RWPE2 (cell line): ENCODE data around the gene KCTD1.

Experiments
- ATAC-seq: fragments of 200-7000 bp; cut with Tn5 transposase; 3 replicates; pipeline ENCODE4 v1.9.1; 2021; ENCODE audit warnings: low read depth
- DNase-seq: peaks from one replicate; pipeline ENCODE4 v3.0.0-alpha.2; 2020; ENCODE audit warnings: low spot score
- H3K27ac ChIP-seq: fragments of 450-650 bp; 2 replicates; pipeline ENCODE4 v1.5.1; 2017; ENCODE audit warnings: mild to moderate bottlenecking; ENCODE audit not compliant: poor library complexity, severe bottlenecking
- H3K27me3 ChIP-seq: fragments of 250-450 bp; sonication (Bioruptor Pico); 2 replicates; pipeline ENCODE4 v1.5.1; 2021; ENCODE audit warnings: mild to moderate bottlenecking, moderate library complexity; ENCODE audit not compliant: insufficient read depth, poor library complexity, severe bottlenecking
- H3K36me3 ChIP-seq: fragments of 250-450 bp; sonication (Bioruptor Pico); 2 replicates; pipeline ENCODE4 v1.5.1; 2020; ENCODE audit warnings: low read depth, mild to moderate bottlenecking, moderate library complexity
- H3K4me1 ChIP-seq: fragments of 250-450 bp; sonication (Bioruptor Pico); 2 replicates; pipeline ENCODE4 v1.5.1; 2021; ENCODE audit warnings: mild to moderate bottlenecking, moderate library complexity; ENCODE audit not compliant: insufficient read depth, poor library complexity, severe bottlenecking
- H3K4me3 ChIP-seq: fragments of 250-450 bp; sonication (Bioruptor Pico); 2 replicates; pipeline ENCODE4 v1.5.1; 2021; ENCODE audit warnings: mild to moderate bottlenecking, moderate library complexity; ENCODE audit not compliant: severe bottlenecking
- H3K9me3 ChIP-seq: fragments of 250-450 bp; sonication (Bioruptor Pico); 2 replicates; pipeline ENCODE4 v1.5.1; 2021; ENCODE audit warnings: mild to moderate bottlenecking, moderate library complexity; ENCODE audit not compliant: severe bottlenecking
- TF ChIP-seq, protein P1 (sequence below): fragments of 450-650 bp; IDR thresholded peaks from one replicate; pipeline ENCODE4 v1.5.1; 2017; ENCODE audit warnings: mild to moderate bottlenecking, moderate library complexity; ENCODE audit not compliant: poor library complexity, severe bottlenecking

The KCTD1 gene

DNA sequence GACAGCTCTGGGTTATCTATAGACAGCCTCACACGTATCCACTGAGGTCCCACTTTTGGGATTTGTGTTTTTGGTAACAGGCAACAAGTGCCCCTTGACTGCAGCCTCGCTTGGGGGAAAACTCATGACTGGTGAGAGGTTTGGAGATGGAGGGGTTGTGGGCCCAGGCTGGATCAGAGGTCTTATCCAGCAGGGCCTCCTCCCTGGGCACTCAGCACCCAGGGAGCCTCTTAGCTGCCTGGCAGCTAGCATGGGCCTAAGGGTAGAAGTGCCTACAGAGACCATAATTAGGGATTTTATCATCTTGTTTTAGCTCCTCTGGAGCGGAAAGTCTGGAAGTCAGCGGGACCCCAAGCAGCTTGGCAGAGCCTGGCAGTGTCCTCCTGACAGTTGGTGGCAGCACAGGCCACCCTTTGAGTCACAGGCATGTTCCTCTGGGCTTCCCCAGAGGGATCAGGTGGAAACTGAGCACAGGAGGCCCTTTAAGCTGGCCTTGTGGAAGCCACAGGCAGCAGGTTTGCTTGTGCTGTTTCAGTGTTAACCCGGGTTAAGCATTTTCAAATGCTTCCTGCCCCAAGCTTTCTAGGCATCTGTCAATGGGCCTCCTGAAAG lies 143.1 kb downstream of the KCTD1 start:
- ATAC-seq (peak; percentile 85), DNase-seq (no peak)
- H3K36me3 ChIP-seq, result no peaks in the 10 kb centered on the region
- no peaks in the 10 kb centered on the region for H3K9me3 ChIP-seq
- H3K4me1 ChIP-seq, result peaks cover 5% of the 10 kb centered on the region
- H3K4me3 ChIP-seq, result no peak overlapping the region
- no peak overlapping the region for H3K27ac ChIP-seq
- H3K27me3 ChIP-seq, result no peaks in the 10 kb centered on the region
- TF ChIP-seq, protein P1, sequence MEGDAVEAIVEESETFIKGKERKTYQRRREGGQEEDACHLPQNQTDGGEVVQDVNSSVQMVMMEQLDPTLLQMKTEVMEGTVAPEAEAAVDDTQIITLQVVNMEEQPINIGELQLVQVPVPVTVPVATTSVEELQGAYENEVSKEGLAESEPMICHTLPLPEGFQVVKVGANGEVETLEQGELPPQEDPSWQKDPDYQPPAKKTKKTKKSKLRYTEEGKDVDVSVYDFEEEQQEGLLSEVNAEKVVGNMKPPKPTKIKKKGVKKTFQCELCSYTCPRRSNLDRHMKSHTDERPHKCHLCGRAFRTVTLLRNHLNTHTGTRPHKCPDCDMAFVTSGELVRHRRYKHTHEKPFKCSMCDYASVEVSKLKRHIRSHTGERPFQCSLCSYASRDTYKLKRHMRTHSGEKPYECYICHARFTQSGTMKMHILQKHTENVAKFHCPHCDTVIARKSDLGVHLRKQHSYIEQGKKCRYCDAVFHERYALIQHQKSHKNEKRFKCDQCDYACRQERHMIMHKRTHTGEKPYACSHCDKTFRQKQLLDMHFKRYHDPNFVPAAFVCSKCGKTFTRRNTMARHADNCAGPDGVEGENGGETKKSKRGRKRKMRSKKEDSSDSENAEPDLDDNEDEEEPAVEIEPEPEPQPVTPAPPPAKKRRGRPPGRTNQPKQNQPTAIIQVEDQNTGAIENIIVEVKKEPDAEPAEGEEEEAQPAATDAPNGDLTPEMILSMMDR, result peak; percentile 71
